GM12878 (cell line): ENCODE results near the gene RBM26. TPM values are rescaled to one million over a fixed set of nuclear protein-coding genes. Genes with fewer than 3 reads are reported as not detected.
A peak's percentile ranks its signal among the peaks of the same experiment; 100 is the strongest.

Experiments used
- ATF2 ChIP-seq: IDR thresholded peaks from 2 replicates; pipeline ENCODE4 v1.6.1; 2012; ENCODE audit warnings: low read length, inconsistent platforms
- BACH1 ChIP-seq: fragments of 450-650 bp; IDR thresholded peaks from 2 replicates; pipeline ENCODE4 v1.6.1; 2017; ENCODE audit warnings: mild to moderate bottlenecking, borderline replicate concordance
- BCL3 ChIP-seq: IDR thresholded peaks from 2 replicates; pipeline ENCODE4 v1.6.1; 2011; ENCODE audit warnings: borderline replicate concordance, low read depth, mild to moderate bottlenecking, moderate library complexity, low read length; ENCODE audit not compliant: insufficient read depth, poor library complexity, severe bottlenecking
- CREM ChIP-seq: IDR thresholded peaks from 2 replicates; pipeline ENCODE4 v1.6.1; 2014; ENCODE audit warnings: antibody characterized with exemption, low read depth
- DPF2 ChIP-seq: fragments of 450-650 bp; IDR thresholded peaks from 2 replicates; pipeline ENCODE4 v1.6.1; 2017; ENCODE audit warnings: mild to moderate bottlenecking
- FOXM1 ChIP-seq: IDR thresholded peaks from 2 replicates; pipeline ENCODE4 v1.6.1; 2012; ENCODE audit warnings: low read depth, mild to moderate bottlenecking, inconsistent platforms, low read length, moderate library complexity
- IRF4 ChIP-seq: IDR thresholded peaks from 2 replicates; pipeline ENCODE4 v1.6.1; 2011; ENCODE audit warnings: low read depth, low read length
- KAT2A ChIP-seq: conservative IDR thresholded peaks from 2 replicates; pipeline ENCODE4 v1.6.1; 2011; ENCODE audit warnings: low read depth, low read length; ENCODE audit not compliant: control insufficient read depth
- LARP7 ChIP-seq: fragments of 450-650 bp; IDR thresholded peaks from 2 replicates; pipeline ENCODE4 v1.6.1; 2017; ENCODE audit warnings: mild to moderate bottlenecking
- MAX ChIP-seq: IDR thresholded peaks from 2 replicates; pipeline ENCODE4 v1.6.1; 2012; ENCODE audit warnings: low read depth, low read length, improper control_type of control experiment
- MYC ChIP-seq: IDR thresholded peaks from 2 replicates; pipeline ENCODE4 v1.6.1; 2011; ENCODE audit warnings: mild to moderate bottlenecking, low read length, moderate library complexity, inconsistent platforms; ENCODE audit not compliant: insufficient read depth, insufficient replicate concordance, insufficient read length, severe bottlenecking
- NFIC ChIP-seq: IDR thresholded peaks from 2 replicates; pipeline ENCODE4 v1.6.1; 2012; ENCODE audit warnings: low read depth, mild to moderate bottlenecking, inconsistent platforms, low read length, moderate library complexity
- SIX5 ChIP-seq: IDR thresholded peaks from 2 replicates; pipeline ENCODE4 v1.6.1; 2011; ENCODE audit warnings: mild to moderate bottlenecking, low read depth, low read length, moderate library complexity; ENCODE audit not compliant: severe bottlenecking
- STAT1 ChIP-seq: fragments of 450-650 bp; conservative IDR thresholded peaks from 2 replicates; pipeline ENCODE4 v1.6.1; 2014; ENCODE audit warnings: antibody characterized with exemption, mild to moderate bottlenecking
- TARDBP ChIP-seq: IDR thresholded peaks from 2 replicates; pipeline ENCODE4 v1.6.1; 2016; ENCODE audit warnings: borderline replicate concordance
- USF2 ChIP-seq: IDR thresholded peaks from 2 replicates; pipeline ENCODE4 v1.6.1; 2011; ENCODE audit warnings: low read depth, low read length, improper control_type of control experiment, borderline replicate concordance
- polyA plus RNA-seq, 11 experiments: library from polyadenylated mRNA; depleted of rRNA in 4 of 11; unstranded in 6 of 11; stranded (reverse) in 5 of 11; fragments of >200 nt; fragmentation: Nextera tagmentation in 4 of 11; fragmentation: Illumina TruSeq in 1 of 11; extraction: Ambion mirVana in 4 of 11; extraction: Trizol in 1 of 11; gene quantifications; 1 replicate in 1 of 11; 2 replicates in 10 of 11; pipeline versions ENCODE4 v1.2.1 to v1.2.3, GENCODE V29; 2011 to 2016; ENCODE audit warnings: inconsistent platforms in 2 of 11, missing spikeins in 2 of 11, low read depth in 1 of 11
- total RNA-seq, 4 experiments: library from RNA; depleted of rRNA in 3 of 4; stranded (reverse); fragments of >200 nt in 3 of 4; fragmentation: Illumina TruSeq in 1 of 4; extraction: Trizol in 1 of 4; gene quantifications; 2 replicates each; pipeline versions ENCODE4 v1.2.1 to v1.2.3, GENCODE V29; 2013 to 2021

The RBM26 gene
- total and polyA plus RNA-seq, 10 of the 15 experiments (the other 5 are each of a cell fraction or from before 2014, with no cell fraction given): 17.6 to 71.3 (median 38.9) TPM

- no peak for TF ChIP-seq CREM
- no peak for TF ChIP-seq IRF4
- TF ChIP-seq LARP7: no peak
- TF ChIP-seq BCL3: no peak
- no peak for TF ChIP-seq USF2
- no peak for TF ChIP-seq MAX
- no peak for TF ChIP-seq DPF2
- peak; percentile 14; the same call in 1 of the 2 replicates for TF ChIP-seq ATF2
- TF ChIP-seq TARDBP: no peak
- TF ChIP-seq MYC: no peak
- no peak for TF ChIP-seq BACH1
- TF ChIP-seq NFIC: no peak
- TF ChIP-seq FOXM1: peak; percentile 28; the same call in 1 of the 2 replicates
- TF ChIP-seq KAT2A: no peak
- no peak for TF ChIP-seq STAT1
- TF ChIP-seq SIX5: no peak
These were observed 23.3 kb downstream of the RBM26 start (continued) for GRCh38 chr13:79382545-79383275.
